ENCODE data around the gene LRRC32.

Gene LRRC32

DNA sequence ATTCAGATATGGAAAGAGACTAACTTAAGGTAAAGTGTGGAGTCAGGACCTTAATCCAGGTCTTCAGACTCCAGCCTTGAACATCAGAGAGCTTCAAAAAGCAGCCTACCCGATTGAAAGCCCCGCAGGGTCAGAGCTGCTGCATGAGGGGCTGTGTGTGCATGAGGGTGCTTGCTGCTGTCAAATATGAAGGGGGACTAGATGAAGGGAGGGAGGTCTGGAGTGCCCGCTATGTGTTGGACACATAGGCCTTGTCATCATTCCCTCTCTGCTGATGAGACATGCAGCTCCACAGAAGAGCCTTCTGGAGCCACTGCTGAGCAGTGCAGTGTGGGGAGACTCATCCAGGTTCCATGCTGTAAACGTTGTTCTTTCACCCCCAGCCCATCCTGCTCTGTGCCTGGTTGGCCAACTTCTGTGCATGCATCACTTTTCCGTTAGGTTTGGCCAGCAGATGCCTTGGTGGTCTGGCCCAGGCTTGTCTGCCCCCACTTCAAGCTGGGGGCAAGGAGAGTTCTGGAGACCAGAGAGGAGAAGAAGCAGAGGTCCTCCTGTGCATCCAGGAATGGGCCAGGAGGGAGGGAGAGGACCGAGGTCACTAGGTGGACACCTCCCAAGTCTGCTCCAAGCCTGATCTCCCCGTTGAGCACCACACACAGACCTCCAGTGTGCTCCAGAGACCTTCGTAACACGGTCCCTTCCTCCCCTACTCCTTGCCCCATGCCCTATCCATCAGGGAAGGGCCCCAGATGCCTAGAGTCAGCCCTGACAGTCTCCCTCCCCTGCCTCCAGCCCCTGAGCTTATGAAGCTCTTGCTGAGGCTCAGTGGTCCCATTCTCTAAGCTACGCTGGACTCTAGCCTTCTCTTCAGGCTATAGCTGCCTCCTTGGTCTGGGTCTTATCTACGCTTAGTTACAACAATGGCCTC is 32.0 kb downstream of the LRRC32 start:
- DNase-seq (ENCODE audit: extremely low spot score), result no peak
- CTCF ChIA-PET, result no interaction called here
- POLR2A ChIA-PET, result no interaction called here
- TF ChIP-seq L3MBTL2 (conservative IDR thresholded peaks at IDR 0.05) (no peak), HDGF (IDR thresholded peaks at IDR 0.05; ENCODE audit: borderline replicate concordance) (no peak), ELF4 (IDR thresholded peaks at IDR 0.05) (no peak), SUZ12 (IDR thresholded peaks at IDR 0.05) (no peak), NFRKB (IDR thresholded peaks at IDR 0.05) (no peak), CTBP1 (IDR thresholded peaks at IDR 0.05; ENCODE audit: borderline replicate concordance) (no peak), LEF1 (IDR thresholded peaks at IDR 0.05; ENCODE audit: borderline replicate concordance) (no peak), ZNF384 (IDR thresholded peaks at IDR 0.05) (no peak), SP1 (IDR thresholded peaks at IDR 0.05) (no peak), FOXK2 (IDR thresholded peaks at IDR 0.05) (no peak), BHLHE40 (IDR thresholded peaks at IDR 0.05; ENCODE audit: borderline replicate concordance) (no peak), FOXM1 (IDR thresholded peaks at IDR 0.05; ENCODE audit: borderline replicate concordance) (no peak), TARDBP (IDR thresholded peaks at IDR 0.05) (no peak), FOXA1 (IDR thresholded peaks at IDR 0.05) (no peak), ARNT (IDR thresholded peaks at IDR 0.05) (no peak)
- TF ChIP-seq, protein P1, sequence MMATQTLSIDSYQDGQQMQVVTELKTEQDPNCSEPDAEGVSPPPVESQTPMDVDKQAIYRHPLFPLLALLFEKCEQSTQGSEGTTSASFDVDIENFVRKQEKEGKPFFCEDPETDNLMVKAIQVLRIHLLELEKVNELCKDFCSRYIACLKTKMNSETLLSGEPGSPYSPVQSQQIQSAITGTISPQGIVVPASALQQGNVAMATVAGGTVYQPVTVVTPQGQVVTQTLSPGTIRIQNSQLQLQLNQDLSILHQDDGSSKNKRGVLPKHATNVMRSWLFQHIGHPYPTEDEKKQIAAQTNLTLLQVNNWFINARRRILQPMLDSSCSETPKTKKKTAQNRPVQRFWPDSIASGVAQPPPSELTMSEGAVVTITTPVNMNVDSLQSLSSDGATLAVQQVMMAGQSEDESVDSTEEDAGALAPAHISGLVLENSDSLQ (IDR thresholded peaks at IDR 0.05), result no peak

DNA sequence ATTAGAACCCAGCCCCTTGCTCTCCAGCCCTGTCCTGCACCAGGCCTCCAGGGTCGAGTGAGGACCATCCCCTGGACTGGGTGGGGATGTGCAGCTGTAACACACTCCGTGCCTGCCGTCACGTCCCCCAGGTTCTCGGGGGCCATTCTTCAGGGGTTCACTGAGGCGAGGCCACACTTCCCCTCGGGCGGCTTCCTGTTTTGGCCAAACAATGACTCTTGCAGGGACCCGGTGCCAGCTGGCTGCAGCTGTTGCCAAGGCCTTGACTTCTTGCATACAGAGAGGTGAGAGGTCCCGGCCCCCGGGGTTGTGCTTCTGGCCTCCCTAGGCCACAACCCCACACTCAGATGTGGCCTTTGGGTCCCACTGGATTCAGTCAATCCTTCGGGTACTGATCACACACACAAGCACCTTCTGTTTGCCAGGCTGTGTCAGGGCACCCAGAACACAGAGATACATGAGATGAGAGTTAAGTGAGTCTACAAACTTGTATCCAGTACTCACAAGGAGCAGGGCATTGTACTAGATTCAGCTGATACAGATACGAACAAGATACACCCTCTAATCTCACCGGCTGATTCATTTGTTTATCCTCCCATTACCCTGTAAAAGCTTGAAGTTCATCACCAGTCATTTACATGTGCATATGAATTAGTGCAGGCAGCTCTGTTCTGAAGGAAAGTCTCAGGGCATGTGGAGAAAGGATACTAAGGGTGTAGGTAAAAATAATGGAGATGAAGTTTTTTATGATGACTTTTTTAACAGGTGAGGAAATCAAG is 32.9 kb downstream of the LRRC32 start:
- ChIA-PET POLR2A (no interaction called here), CTCF (no interaction called here)
- DNase-seq (ENCODE audit: extremely low spot score), result no peak
- no peak for TF ChIP-seq NFRKB (IDR thresholded peaks at IDR 0.05)
- no peak for TF ChIP-seq LEF1 (IDR thresholded peaks at IDR 0.05; ENCODE audit: borderline replicate concordance)
- TF ChIP-seq L3MBTL2 (conservative IDR thresholded peaks at IDR 0.05), result no peak

DNA sequence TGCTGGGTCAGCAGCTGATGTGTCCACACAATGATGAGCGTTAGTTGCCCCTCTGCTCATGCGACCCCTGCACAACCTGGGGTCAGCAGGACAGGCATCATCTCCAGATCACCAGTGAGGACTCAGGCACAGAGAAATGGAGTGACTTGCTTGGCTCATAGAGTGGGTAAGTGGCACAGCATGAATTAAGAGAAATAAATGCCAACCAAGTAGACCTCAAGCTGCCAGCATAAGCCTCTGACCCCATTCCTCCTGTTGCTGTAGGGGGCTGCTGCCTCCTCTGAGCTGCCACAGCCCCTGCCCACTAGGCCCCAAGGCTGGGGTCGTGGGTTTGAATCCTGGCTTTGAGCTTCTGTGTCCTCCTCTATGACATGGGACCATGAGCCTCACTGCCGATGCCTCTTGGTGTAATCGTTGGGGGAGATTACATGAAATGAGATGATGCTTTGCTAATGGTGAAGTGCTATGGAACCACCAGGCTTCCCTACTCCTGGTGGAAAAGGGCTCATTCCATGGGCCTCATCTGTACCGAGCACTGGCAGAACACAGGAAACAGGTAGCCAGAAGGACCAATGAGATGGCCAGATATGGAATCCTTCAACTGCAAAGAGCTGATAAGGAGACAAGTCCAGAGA is 33.6 kb downstream of the LRRC32 start:
- CTCF ChIA-PET, result no interaction called here

DNA sequence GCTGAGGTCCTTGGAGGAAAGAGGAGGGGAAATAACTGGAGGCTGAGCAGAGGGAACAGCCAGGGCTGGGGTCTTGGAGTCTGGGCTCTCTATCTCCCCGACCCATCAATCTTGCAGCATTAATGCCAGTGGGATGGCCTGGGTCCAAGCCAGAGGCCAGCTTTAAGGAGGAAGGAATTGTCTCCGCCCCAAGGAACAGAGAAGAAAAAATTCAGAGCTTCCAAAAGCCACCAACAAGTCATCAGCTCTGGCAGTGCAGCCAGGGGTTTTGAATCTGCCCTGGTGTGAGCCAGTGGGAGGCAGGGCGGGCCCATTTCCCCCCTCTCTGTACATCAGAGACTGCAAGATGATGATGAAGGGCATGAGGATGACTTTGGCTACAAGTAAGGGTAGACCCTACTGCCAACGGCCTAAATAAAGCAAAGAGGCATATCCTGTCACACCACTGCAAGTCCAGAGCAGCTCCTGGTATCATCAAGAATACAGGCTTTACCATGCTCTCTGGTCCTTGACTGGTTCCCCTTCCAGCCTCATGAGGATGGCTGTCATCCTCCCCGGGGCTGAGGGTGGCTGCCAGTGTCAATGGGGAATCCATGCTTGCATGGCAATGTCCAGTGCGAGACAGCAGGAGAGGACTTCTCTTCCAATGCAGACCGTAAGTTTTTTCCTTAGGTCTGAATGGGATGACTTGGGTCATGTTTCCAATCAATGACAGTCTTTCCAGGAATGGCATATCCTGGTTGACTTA is 34.4 kb downstream of the LRRC32 start:
- CTCF ChIA-PET, result no interaction called here

More for the DNA sequence above, 33.6 kb downstream of the LRRC32 start:
- no peak for TF ChIP-seq SUZ12 (IDR thresholded peaks at IDR 0.05)
- TF ChIP-seq CTBP1 (IDR thresholded peaks at IDR 0.05; ENCODE audit: borderline replicate concordance), result no peak
- TF ChIP-seq FOXM1 (IDR thresholded peaks at IDR 0.05; ENCODE audit: borderline replicate concordance), result no peak
- no peak for TF ChIP-seq HDGF (IDR thresholded peaks at IDR 0.05; ENCODE audit: borderline replicate concordance)
- TF ChIP-seq TARDBP (IDR thresholded peaks at IDR 0.05), result no peak
- no peak for TF ChIP-seq NFRKB (IDR thresholded peaks at IDR 0.05)
- no peak for TF ChIP-seq BHLHE40 (IDR thresholded peaks at IDR 0.05; ENCODE audit: borderline replicate concordance)
- no peak for TF ChIP-seq L3MBTL2 (conservative IDR thresholded peaks at IDR 0.05)
- TF ChIP-seq FOXK2 (IDR thresholded peaks at IDR 0.05), result no peak
- no peak for TF ChIP-seq FOXA1 (IDR thresholded peaks at IDR 0.05)
- TF ChIP-seq ZNF384 (IDR thresholded peaks at IDR 0.05), result no peak
- no peak for TF ChIP-seq LEF1 (IDR thresholded peaks at IDR 0.05; ENCODE audit: borderline replicate concordance)
- no peak for TF ChIP-seq ELF4 (IDR thresholded peaks at IDR 0.05)
- TF ChIP-seq, protein P1 (IDR thresholded peaks at IDR 0.05), result no peak
- no peak for TF ChIP-seq ARNT (IDR thresholded peaks at IDR 0.05)
- no peak for TF ChIP-seq SP1 (IDR thresholded peaks at IDR 0.05)
- POLR2A ChIA-PET, result no interaction called here
- no peak for DNase-seq (ENCODE audit: extremely low spot score)

DNA sequence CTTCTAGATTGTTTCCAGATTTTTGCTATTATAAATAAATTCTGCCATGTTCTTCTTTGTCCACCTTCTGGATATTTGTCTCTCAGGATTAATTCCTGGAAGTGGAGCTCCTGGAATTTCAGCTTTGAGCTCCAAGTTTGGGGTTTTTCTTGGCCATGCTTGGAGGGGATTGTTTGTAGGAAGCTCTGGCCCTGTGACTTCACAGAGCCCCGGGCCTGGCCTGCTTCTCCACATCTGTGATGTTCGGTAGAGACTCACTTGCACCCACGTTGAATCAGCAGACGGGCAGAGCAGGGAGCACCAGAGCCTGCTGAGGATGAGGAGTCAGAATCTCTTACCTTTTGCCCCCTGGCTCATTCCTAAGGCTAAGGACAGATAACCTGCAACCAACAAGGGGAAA is 35.7 kb downstream of the LRRC32 start:
- POLR2A ChIA-PET, result no interaction called here
- CTCF ChIA-PET, result no interaction called here
- TF ChIP-seq FOXK2 (IDR thresholded peaks at IDR 0.05), result no peak
- no peak for TF ChIP-seq SUZ12 (IDR thresholded peaks at IDR 0.05)
- no peak for TF ChIP-seq CTBP1 (IDR thresholded peaks at IDR 0.05; ENCODE audit: borderline replicate concordance)
- no peak for TF ChIP-seq L3MBTL2 (conservative IDR thresholded peaks at IDR 0.05)
- no peak for TF ChIP-seq ZNF384 (IDR thresholded peaks at IDR 0.05)
- no peak for TF ChIP-seq NFRKB (IDR thresholded peaks at IDR 0.05)
- TF ChIP-seq LEF1 (IDR thresholded peaks at IDR 0.05; ENCODE audit: borderline replicate concordance), result no peak
- no peak for TF ChIP-seq FOXA1 (IDR thresholded peaks at IDR 0.05)
- TF ChIP-seq ARNT (IDR thresholded peaks at IDR 0.05), result no peak
- TF ChIP-seq TARDBP (IDR thresholded peaks at IDR 0.05), result no peak
- DNase-seq (ENCODE audit: extremely low spot score), result no peak

More for the DNA sequence above, 34.4 kb downstream of the LRRC32 start:
- TF ChIP-seq LEF1 (IDR thresholded peaks at IDR 0.05; ENCODE audit: borderline replicate concordance) (no peak), ELF4 (IDR thresholded peaks at IDR 0.05) (no peak), CTBP1 (IDR thresholded peaks at IDR 0.05; ENCODE audit: borderline replicate concordance) (no peak), ARNT (IDR thresholded peaks at IDR 0.05) (no peak), NFRKB (IDR thresholded peaks at IDR 0.05) (no peak), SP1 (IDR thresholded peaks at IDR 0.05) (no peak), L3MBTL2 (conservative IDR thresholded peaks at IDR 0.05) (no peak)
- DNase-seq (ENCODE audit: extremely low spot score), result no peak
- POLR2A ChIA-PET, result no interaction called here

All from HEK293T (cell line).